Lung (tissue), 12 donors: ENCODE results near the gene C16orf92. TPM values are rescaled to one million over a fixed set of nuclear protein-coding genes. Genes with fewer than 3 reads are reported as not detected.
A peak's percentile ranks its signal among the peaks of the same experiment; 100 is the strongest.
"Not testable (repeated sequence)": the region's sequence is repeated elsewhere in the genome, so short reads cannot be mapped to it uniquely, and the experiment has no call there.

ENCODE experiments used
- ATAC-seq: fragments of 200-7000 bp; cut with Tn5 transposase; one replicate; pipeline ENCODE4 v1.9.1; 2020; ENCODE audit warnings: moderate number of reproducible peaks; ENCODE audit not compliant: insufficient read depth, low FRiP score
- DNase-seq, 3 donors: peaks; one replicate each; pipeline ENCODE4 v3.0.0-alpha.2; 2013 to 2017
- H3K27ac ChIP-seq, 2 donors: one replicate each; pipeline ENCODE4 v1.5.1; 2013; ENCODE audit warnings: mild to moderate bottlenecking in 2 of 2, moderate library complexity in 2 of 2, control low read depth in 1 of 2, inconsistent platforms in 1 of 2, low read depth in 1 of 2, low read length in 1 of 2
- H3K27me3 ChIP-seq, 3 donors: one replicate each; pipeline ENCODE4 v1.5.1; 2013; ENCODE audit warnings: low read length in 2 of 3; ENCODE audit not compliant: control insufficient read depth in 3 of 3, insufficient read depth in 3 of 3
- H3K36me3 ChIP-seq, 4 donors: one replicate each; pipeline ENCODE4 v1.5.1; 2013; ENCODE audit warnings: low read length in 4 of 4, mild to moderate bottlenecking in 1 of 4, moderate library complexity in 1 of 4; ENCODE audit not compliant: control insufficient read depth in 4 of 4, insufficient read depth in 4 of 4
- H3K4me1 ChIP-seq, 5 donors: one replicate each; pipeline ENCODE4 v1.5.1; 2013; ENCODE audit warnings: low read length in 5 of 5, mild to moderate bottlenecking in 2 of 5, moderate library complexity in 1 of 5; ENCODE audit not compliant: control insufficient read depth in 5 of 5, insufficient read depth in 5 of 5
- H3K4me3 ChIP-seq: one replicate; pipeline ENCODE4 v1.5.1; 2013; ENCODE audit warnings: mild to moderate bottlenecking, control low read depth, moderate library complexity
- H3K9ac ChIP-seq, 2 donors: one replicate each; pipeline ENCODE4 v1.5.1; 2013; ENCODE audit warnings: low read length in 2 of 2, control low read depth in 1 of 2; ENCODE audit not compliant: insufficient read depth in 1 of 2
- H3K9me3 ChIP-seq, 4 donors: one replicate each; pipeline ENCODE4 v1.5.1; 2013; ENCODE audit warnings: low read length in 3 of 4, mild to moderate bottlenecking in 1 of 4, moderate library complexity in 1 of 4; ENCODE audit not compliant: control insufficient read depth in 4 of 4, insufficient read depth in 3 of 4
- WGBS, 2 donors: extraction: QIAGEN DNeasy Blood & Tissue Kit; methylation state at CpG; one replicate each; pipeline ENCODE4 v1.1.7; 2013; 5-methylcytosine and 5-hydroxymethylcytosine counted together
- polyA plus RNA-seq, 2 donors: library from polyadenylated mRNA; stranded (reverse); fragments of 200-250 nt; gene quantifications; one replicate each; pipeline ENCODE4 v1.2.1, GENCODE V29; 2013
- total RNA-seq, 2 donors: library from RNA; depleted of rRNA in 1 of 2; stranded (reverse); fragments of >200 nt in 1 of 2; gene quantifications; one replicate each; pipeline ENCODE4 v1.2.1, GENCODE V29; 2014 to 2021
- TF ChIP-seq, protein P1 (sequence below): IDR thresholded peaks from 2 replicates; pipeline ENCODE4 v1.5.1; 2012; ENCODE audit warnings: mild to moderate bottlenecking; ENCODE audit errors: control extremely low read depth, extremely low read depth
- donor health status: control.
- donor health status: control.
- donor health status: Bipolar disorder and iron deficiency.
- donor health status: healthy.
- donor health status: DM: yes; HTN: yes; CAD: no.

Gene C16orf92
- total and polyA plus RNA-seq, 4 donors: not detected

DNA sequence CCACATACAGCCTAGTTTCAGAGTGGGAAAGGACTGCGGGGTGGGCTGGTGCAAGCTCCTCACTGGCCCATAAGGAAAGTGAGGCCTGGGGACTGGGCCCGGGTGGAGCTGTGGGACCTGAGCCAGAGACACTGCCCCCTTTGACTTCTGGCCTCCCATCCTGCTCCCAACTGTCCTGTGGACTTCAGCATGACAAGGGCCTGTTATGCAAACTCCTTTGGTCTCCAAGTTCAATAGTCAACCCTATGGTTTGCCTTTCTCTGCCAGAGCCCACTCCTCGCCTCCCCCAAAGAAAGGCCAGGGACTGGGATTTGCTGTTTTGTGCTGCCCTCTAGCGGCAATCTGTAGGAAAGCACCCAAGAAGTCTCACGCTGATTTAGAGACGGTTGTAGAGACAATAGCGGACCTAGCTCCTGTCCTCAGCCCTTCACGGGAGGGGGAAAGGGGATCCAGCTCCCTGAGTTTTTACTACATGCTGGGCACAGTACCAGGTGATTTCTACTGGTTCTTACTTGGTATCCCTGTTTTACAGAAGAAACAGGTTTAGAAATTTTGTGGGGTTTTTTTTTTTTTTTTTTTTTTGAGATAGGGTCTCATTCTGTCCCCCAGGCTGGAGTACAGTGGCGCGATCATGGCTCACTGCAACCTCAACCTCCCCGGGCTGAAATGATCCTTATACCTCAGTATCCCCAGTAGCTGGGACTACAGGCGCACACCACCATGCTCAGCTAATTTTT is 9.3 kb downstream of the C16orf92 start:
- H3K36me3 ChIP-seq: no peaks in the 10 kb centered on the region
- peak; percentile 47 for ATAC-seq
- H3K9me3 ChIP-seq: peaks cover 0 to 2% (median 0%) of the 10 kb centered on the region in 4 donors
- DNase-seq: peak; percentile 64 to 70 (median 65)
- H3K27ac ChIP-seq: no peak overlapping the region
- TF ChIP-seq, protein P1, sequence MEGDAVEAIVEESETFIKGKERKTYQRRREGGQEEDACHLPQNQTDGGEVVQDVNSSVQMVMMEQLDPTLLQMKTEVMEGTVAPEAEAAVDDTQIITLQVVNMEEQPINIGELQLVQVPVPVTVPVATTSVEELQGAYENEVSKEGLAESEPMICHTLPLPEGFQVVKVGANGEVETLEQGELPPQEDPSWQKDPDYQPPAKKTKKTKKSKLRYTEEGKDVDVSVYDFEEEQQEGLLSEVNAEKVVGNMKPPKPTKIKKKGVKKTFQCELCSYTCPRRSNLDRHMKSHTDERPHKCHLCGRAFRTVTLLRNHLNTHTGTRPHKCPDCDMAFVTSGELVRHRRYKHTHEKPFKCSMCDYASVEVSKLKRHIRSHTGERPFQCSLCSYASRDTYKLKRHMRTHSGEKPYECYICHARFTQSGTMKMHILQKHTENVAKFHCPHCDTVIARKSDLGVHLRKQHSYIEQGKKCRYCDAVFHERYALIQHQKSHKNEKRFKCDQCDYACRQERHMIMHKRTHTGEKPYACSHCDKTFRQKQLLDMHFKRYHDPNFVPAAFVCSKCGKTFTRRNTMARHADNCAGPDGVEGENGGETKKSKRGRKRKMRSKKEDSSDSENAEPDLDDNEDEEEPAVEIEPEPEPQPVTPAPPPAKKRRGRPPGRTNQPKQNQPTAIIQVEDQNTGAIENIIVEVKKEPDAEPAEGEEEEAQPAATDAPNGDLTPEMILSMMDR: peak; percentile 39
- peaks cover 0 to 22% (median 0%) of the 10 kb centered on the region in 5 donors for H3K4me1 ChIP-seq
- H3K27me3 ChIP-seq: peaks cover 0 to 35% (median 9%) of the 10 kb centered on the region in 3 donors
- no peak overlapping the region for H3K4me3 ChIP-seq
- WGBS, 2 donors: 26 to 33% methylated on average over 12 of the region's 12 CpGs
- H3K9ac ChIP-seq: no peak overlapping the region

DNA sequence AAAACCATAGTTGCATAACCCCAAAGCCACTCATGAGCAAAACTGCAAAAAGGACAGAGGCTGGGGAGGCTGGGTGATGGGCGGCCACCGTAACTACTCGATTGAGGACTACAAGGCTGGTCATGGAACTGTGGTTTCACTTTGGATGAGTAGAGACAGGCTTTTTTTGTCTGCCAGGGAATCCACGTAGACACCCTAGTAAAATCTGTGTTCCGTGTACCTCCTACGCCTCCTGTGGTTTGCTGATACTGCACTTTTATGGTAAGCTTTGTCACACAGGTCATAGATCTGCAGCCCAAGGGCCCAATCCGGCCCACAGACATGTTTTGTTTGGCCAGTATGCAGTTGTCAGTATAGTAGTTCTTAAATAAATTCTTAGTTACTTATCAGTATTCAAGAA is 10.3 kb downstream of the C16orf92 start:
- Histone ChIP-seq H3K27ac (no peak overlapping the region), H3K27me3 (peaks cover 0 to 33% (median 9%) of the 10 kb centered on the region in 3 donors), H3K9me3 (peaks cover 0 to 2% (median 0%) of the 10 kb centered on the region in 4 donors), H3K9ac (no peak overlapping the region), H3K4me1 (peaks cover 0 to 14% (median 0%) of the 10 kb centered on the region in 5 donors), H3K4me3 (no peak overlapping the region), H3K36me3 (no peaks in the 10 kb centered on the region)
- 75 to 85% methylated on average over 7 of the region's 7 CpGs for WGBS, 2 donors
- ATAC-seq (no peak), DNase-seq (no peak)
- TF ChIP-seq, protein P1: no peak

DNA sequence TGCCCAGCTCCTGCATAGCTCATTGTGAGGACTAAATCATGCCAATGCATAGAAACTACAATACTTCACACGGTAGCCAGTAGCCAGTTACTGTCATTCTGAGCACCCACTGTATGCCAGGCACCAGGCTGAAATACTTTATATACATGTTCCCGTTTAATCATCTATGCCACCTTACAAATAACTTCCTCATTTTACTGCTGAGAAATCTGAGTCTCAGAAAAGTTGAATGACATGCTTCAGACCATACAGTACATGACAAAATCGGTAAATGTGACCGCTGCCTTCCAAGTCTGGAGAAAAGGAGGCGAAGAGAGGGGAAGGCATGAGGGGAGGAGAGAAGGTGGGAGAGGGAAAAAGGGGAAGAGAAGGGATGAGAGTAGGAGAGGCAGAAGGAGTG is 17.2 kb downstream of the C16orf92 start:
- no peak overlapping the region for H3K9ac ChIP-seq
- WGBS, 2 donors: 34 to 55% methylated on average over 5 of the region's 5 CpGs
- DNase-seq: no peak
- H3K9me3 ChIP-seq: no peaks in the 10 kb centered on the region
- no peaks in the 10 kb centered on the region for H3K4me1 ChIP-seq
- H3K4me3 ChIP-seq: no peak overlapping the region
- no peak for ATAC-seq
- TF ChIP-seq, protein P1: no peak
- H3K27me3 ChIP-seq: peaks cover 0 to 5% (median 0%) of the 10 kb centered on the region in 3 donors
- H3K27ac ChIP-seq: no peak overlapping the region
- H3K36me3 ChIP-seq: no peaks in the 10 kb centered on the region

DNA sequence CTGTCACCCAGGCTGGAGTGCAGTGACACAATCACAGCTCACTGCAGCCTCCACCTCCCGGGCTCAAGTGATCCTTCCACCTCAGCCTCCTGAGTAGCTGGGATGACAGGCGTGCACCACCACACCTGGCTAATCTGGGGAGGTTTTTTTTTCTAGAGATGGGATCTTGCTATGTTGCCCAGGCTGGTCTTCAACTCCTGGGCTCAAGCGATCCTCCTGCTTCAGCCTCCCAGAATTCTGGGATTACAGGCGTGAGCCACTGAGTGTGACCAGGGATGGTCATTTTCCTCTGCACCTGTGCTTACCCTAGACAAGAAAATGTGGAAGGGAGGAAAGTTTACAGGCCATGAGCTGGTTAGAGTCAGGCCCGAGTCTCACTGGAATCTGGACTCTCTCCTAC is 17.7 kb downstream of the C16orf92 start:
- H3K4me1 ChIP-seq, ATAC-seq, H3K36me3 ChIP-seq, H3K4me3 ChIP-seq, H3K27me3 ChIP-seq, H3K9ac ChIP-seq, H3K27ac ChIP-seq, DNase-seq, H3K9me3 ChIP-seq: not testable (repeated sequence)
- 89 to 90% methylated on average over 5 of the region's 5 CpGs for WGBS, 2 donors
